WERI-Rb-1 (cell line): ENCODE measurements around the gene SELENOI.

Experiments used
- DNase-seq: peaks from one replicate; pipeline ENCODE4 v3.0.0-alpha.2; 2020
- H3K27ac ChIP-seq: fragments of 250-450 bp; sonication (Bioruptor Pico); 2 replicates; pipeline ENCODE4 v1.5.1; 2020; ENCODE audit warnings: mild to moderate bottlenecking, moderate library complexity
- H3K27me3 ChIP-seq: fragments of 250-450 bp; sonication (Bioruptor Pico); 2 replicates; pipeline ENCODE4 v1.5.1; 2021; ENCODE audit warnings: mild to moderate bottlenecking, low read depth, moderate library complexity; ENCODE audit not compliant: insufficient read depth, severe bottlenecking
- H3K36me3 ChIP-seq: fragments of 250-450 bp; sonication (Bioruptor Pico); 2 replicates; pipeline ENCODE4 v1.5.1; 2020; ENCODE audit warnings: mild to moderate bottlenecking, moderate library complexity
- H3K4me3 ChIP-seq: 2 replicates; pipeline ENCODE4 v1.5.1; 2011; ENCODE audit warnings: low read depth, mild to moderate bottlenecking, control low read depth, low read length
- H3K9me3 ChIP-seq: fragments of 250-450 bp; sonication (Bioruptor Pico); 2 replicates; pipeline ENCODE4 v1.5.1; 2021; ENCODE audit warnings: mild to moderate bottlenecking, moderate library complexity; ENCODE audit not compliant: severe bottlenecking
- CTCF ChIP-seq: IDR thresholded peaks from 2 replicates; pipeline ENCODE4 v1.5.1; 2011; ENCODE audit warnings: low read depth, mild to moderate bottlenecking, control low read depth, inconsistent platforms, low read length

The SELENOI gene

DNA sequence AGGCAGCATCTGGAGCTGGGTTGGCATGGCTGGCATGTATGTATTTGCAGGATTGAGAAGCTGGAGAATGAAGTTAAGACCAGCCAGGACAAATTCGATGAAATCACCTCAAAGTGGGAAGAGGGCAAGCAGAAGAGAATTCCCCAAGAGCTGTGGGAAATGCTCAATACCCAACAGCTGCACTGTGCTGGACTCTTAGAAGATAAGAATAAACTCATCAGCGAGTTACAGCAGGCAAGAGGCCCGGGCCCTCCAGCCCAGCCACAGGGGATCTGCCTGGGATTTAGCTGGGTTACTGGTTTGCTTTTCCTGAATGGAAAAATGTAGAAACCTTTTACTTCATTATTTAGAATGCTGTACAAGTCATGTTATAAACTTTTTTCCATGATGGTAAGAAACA lies 78.3 kb downstream of the SELENOI start:
- no peaks in the 10 kb centered on the region for H3K27me3 ChIP-seq
- no peak for DNase-seq
- no peak overlapping the region for H3K27ac ChIP-seq
- no peak overlapping the region for H3K4me3 ChIP-seq
- H3K36me3 ChIP-seq, result no peaks in the 10 kb centered on the region
- H3K9me3 ChIP-seq, result no peaks in the 10 kb centered on the region
- no peak for TF ChIP-seq CTCF

DNA sequence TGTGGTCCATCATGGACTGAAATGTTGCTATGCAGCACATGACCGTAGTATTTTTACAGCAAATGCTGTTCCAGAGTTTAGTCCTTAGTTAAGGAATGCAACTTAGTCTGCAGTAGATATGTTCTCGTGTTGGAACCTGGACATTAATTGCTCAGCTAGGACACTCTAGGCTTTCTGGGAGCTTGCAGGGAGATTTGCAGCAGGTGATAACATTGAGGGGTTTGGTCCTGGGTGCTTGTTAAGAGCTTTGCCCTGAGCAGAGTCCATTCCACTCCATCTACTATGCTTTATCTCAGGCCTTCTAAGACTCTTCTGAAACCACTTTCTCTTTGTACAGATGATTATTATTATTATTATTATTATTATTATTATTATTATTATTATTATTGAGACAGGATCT lies 82.9 kb downstream of the SELENOI start:
- TF ChIP-seq CTCF, result no peak
- H3K27me3 ChIP-seq, result no peaks in the 10 kb centered on the region
- DNase-seq, result no peak
- H3K9me3 ChIP-seq, result no peaks in the 10 kb centered on the region
- H3K4me3 ChIP-seq, result no peak overlapping the region
- H3K27ac ChIP-seq, result no peak overlapping the region
- H3K36me3 ChIP-seq, result no peaks in the 10 kb centered on the region

DNA sequence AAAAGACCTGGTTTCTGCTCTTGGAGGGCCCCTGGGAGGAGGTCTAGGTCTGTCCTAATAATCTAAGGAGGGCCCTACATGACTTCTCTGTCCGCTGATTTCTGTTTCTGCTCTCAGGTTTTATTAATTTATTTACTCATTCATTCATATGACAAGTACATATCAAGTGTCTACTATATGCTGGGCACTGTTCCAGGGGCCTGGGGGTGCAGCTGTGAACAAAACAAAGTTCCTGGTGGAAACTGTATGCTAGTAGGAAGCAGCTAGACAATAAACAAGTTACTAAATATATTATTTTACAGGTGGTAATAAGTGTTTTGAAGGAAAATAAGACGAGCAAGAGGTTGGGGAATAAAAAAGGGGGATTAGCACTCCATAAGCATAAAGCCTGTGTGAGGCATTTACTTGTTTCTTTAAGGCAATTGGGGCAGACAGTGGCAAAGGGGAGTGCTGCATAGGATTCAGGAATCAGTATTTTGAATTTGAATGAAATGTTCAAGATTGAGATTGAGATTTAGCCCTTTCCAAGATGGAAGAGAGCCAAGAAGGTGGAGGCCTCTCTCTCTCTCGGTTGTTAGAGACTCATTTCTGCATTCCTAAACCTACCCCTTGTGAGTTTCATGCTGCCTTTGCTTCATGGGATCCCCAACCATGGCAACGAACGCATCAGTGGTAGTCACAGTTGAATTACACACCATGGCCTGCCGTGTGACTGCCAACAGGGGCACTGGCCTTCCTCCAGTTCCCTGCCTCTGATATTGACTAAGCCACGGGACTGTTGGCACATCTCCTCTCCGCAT lies 84.0 kb downstream of the SELENOI start:
- TF ChIP-seq CTCF, result no peak
- no peak for DNase-seq
- no peaks in the 10 kb centered on the region for H3K36me3 ChIP-seq
- H3K9me3 ChIP-seq, result no peaks in the 10 kb centered on the region
- H3K27ac ChIP-seq, result no peak overlapping the region
- no peak overlapping the region for H3K4me3 ChIP-seq
- no peaks in the 10 kb centered on the region for H3K27me3 ChIP-seq

DNA sequence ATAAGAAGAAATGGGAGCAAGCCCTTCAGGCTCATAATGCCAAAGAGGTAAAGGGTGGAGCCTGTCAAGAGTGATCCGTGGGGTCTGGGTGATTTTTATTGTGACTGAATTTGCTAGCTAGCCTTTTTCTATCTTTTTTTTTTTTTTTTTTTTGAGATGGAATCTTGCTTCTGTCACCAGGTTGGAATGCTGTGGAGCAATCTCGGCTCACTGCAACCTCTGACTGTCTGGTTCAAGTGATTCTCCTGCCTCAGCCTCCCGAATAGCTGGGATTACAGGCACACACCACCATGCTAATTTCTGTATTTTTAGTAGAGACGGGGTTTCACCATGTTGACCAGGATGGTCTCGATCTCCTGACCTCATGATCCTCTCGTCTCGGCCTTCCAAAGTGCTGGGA lies 84.9 kb downstream of the SELENOI start:
- no peak for DNase-seq
- no peak overlapping the region for H3K4me3 ChIP-seq
- H3K9me3 ChIP-seq, result no peaks in the 10 kb centered on the region
- no peak for TF ChIP-seq CTCF
- H3K36me3 ChIP-seq, result no peaks in the 10 kb centered on the region
- no peaks in the 10 kb centered on the region for H3K27me3 ChIP-seq
- no peak overlapping the region for H3K27ac ChIP-seq

DNA sequence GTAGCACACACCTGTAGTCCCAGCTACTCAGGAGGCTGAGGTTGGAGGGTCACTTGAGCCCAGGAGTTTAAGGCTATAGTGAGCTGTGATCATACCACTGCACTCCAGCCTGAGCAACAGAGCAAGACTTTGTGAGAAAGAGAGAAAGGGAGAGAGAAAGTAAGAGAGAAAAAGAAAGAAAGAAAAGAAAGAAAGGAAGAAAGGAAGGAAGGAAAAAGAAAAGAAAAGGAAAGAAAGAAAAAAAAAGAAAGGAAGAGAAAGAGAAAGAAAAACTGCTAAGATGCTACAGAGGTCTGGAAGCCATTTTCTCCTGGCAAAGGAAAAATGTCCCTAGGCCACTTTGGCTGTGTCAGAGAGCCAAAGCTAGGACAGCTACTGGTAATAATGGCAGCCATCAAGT lies 86.4 kb downstream of the SELENOI start:
- Histone ChIP-seq H3K27ac (no peak overlapping the region), H3K4me3 (no peak overlapping the region), H3K36me3 (no peaks in the 10 kb centered on the region), H3K9me3 (no peaks in the 10 kb centered on the region), H3K27me3 (no peaks in the 10 kb centered on the region)
- no peak for TF ChIP-seq CTCF
- no peak for DNase-seq

- TF ChIP-seq CTCF, result no peak
- Histone ChIP-seq H3K9me3 (no peaks in the 10 kb centered on the region), H3K4me3 (no peak overlapping the region)
Observed at GRCh38 chr2:26432859-26433258, 86.9 kb downstream of the SELENOI start.

More at GRCh38 chr2:26432859-26433258, 86.9 kb downstream of the SELENOI start:
- DNase-seq, result no peak
- Histone ChIP-seq H3K27ac (no peak overlapping the region), H3K36me3 (no peaks in the 10 kb centered on the region), H3K27me3 (no peaks in the 10 kb centered on the region)
